SK-N-SH (cell line): ENCODE measurements around the gene AMPD2. TPM values are rescaled to one million over a fixed set of nuclear protein-coding genes. Genes with fewer than 3 reads are reported as not detected.

ENCODE experiments used
- CTCF ChIA-PET: fragments of 300-600, 350-600 bp; formaldehyde crosslinking; extraction: SDS; loops from one replicate; lab custom pipeline; 2021; lab: Yijun Ruan, JAX
- POLR2A ChIA-PET: fragments of 350-600 bp; sonication (Branson Sonifier 250); formaldehyde crosslinking; extraction: SDS; loops from one replicate; lab custom pipeline; 2020; ENCODE audit warnings: antibody characterized with exemption, inconsistent platforms; lab: Yijun Ruan, JAX
- DNase-seq: peaks from one replicate; pipeline ENCODE4 v3.0.0; 2012
- H2AFZ ChIP-seq: fragments of 200-600 bp; sonication (generic); 2 replicates; pipeline ENCODE4 v1.8.1; 2016; ENCODE audit warnings: antibody characterized with exemption, mild to moderate bottlenecking, low read depth
- H3F3A ChIP-seq: fragments of 200-600 bp; sonication (generic); replicated peaks from 2 replicates; pipeline ENCODE3; 2016; ENCODE audit warnings: antibody characterized with exemption, mild to moderate bottlenecking; ENCODE audit not compliant: insufficient read depth
- H3K27ac ChIP-seq, 2 experiments: fragments of 200-500 bp in 1 of 2; fragments of 200-600 bp in 1 of 2; sonication (Bioruptor generic) in 1 of 2; sonication (generic), shearing (Covaris generic) in 1 of 2; 2 replicates each; pipeline versions ENCODE4 v1.5.1 to v1.6.1; 2014 to 2016; ENCODE audit warnings: low read depth in 2 of 2, inconsistent platforms in 1 of 2, low read length in 1 of 2, mild to moderate bottlenecking in 1 of 2, mixed read lengths in 1 of 2
- H3K27me3 ChIP-seq: fragments of 200-600 bp; sonication (generic), shearing (Covaris generic); 2 replicates; pipeline ENCODE4 v1.6.1; 2016; ENCODE audit warnings: mixed run types; ENCODE audit not compliant: insufficient read depth
- H3K36me3 ChIP-seq, 2 experiments: fragments of 200-500 bp in 1 of 2; fragments of 200-600 bp in 1 of 2; sonication (Bioruptor generic) in 1 of 2; sonication (generic) in 1 of 2; replicated peaks in 1 of 2; 2 replicates each; pipeline versions ENCODE3 to v1.5.1; 2014 to 2016; ENCODE audit warnings: low read length in 1 of 2, mild to moderate bottlenecking in 1 of 2; ENCODE audit not compliant: insufficient read depth in 2 of 2, control insufficient read depth in 1 of 2
- H3K4me1 ChIP-seq, 2 experiments: fragments of 200-500 bp in 1 of 2; fragments of 200-600 bp in 1 of 2; sonication (Bioruptor generic) in 1 of 2; sonication (generic), shearing (Covaris generic) in 1 of 2; 2 replicates each; pipeline versions ENCODE4 v1.5.1 to v1.6.1; 2014 to 2016; ENCODE audit warnings: low read depth in 1 of 2, low read length in 1 of 2, mixed run types in 1 of 2; ENCODE audit not compliant: insufficient read depth in 2 of 2, control insufficient read depth in 1 of 2
- H3K4me2 ChIP-seq: fragments of 200-600 bp; sonication (generic), shearing (Covaris generic); 2 replicates; pipeline ENCODE4 v1.6.1; 2017; ENCODE audit warnings: mixed run types
- H3K4me3 ChIP-seq, 2 experiments: fragments of 200-500 bp in 1 of 2; fragments of 200-600 bp in 1 of 2; sonication (Bioruptor generic) in 1 of 2; sonication (generic), shearing (Covaris generic) in 1 of 2; 2 replicates each; pipeline versions ENCODE4 v1.5.1 to v1.8.1; 2014 to 2016; ENCODE audit warnings: low read depth in 2 of 2, inconsistent platforms in 1 of 2, low read length in 1 of 2, mild to moderate bottlenecking in 1 of 2, mixed read lengths in 1 of 2, moderate library complexity in 1 of 2
- H3K79me2 ChIP-seq: fragments of 200-600 bp; sonication (generic); 2 replicates; pipeline ENCODE4 v1.8.1; 2017; ENCODE audit warnings: mild to moderate bottlenecking; ENCODE audit not compliant: insufficient read depth
- H3K9ac ChIP-seq: fragments of 200-600 bp; sonication (generic); 2 replicates; pipeline ENCODE4 v1.6.1; 2017; ENCODE audit warnings: mixed run types
- H3K9me2 ChIP-seq: fragments of 200-600 bp; sonication (generic); 2 replicates; pipeline ENCODE4 v1.6.1; 2017; ENCODE audit warnings: mixed run types
- H3K9me3 ChIP-seq: fragments of 200-600 bp; sonication (generic); 2 replicates; pipeline ENCODE4 v1.6.1; 2017; ENCODE audit warnings: mixed run types, mild to moderate bottlenecking, moderate library complexity
- H4K20me1 ChIP-seq: fragments of 200-600 bp; sonication (generic); 2 replicates; pipeline ENCODE4 v1.6.1; 2017; ENCODE audit warnings: mild to moderate bottlenecking, mixed run types; ENCODE audit not compliant: insufficient read depth
- CHD2 ChIP-seq: fragments of 150-350 bp; IDR thresholded peaks from 2 replicates; pipeline ENCODE4 v1.6.1; 2018; ENCODE audit warnings: low read length; ENCODE audit not compliant: partially characterized antibody
- ELF1 ChIP-seq: IDR thresholded peaks from 2 replicates; pipeline ENCODE4 v1.4.0; 2012
- FOSL2 ChIP-seq: IDR thresholded peaks from 2 replicates; pipeline ENCODE4 v1.4.0; 2012; ENCODE audit warnings: low read depth, mild to moderate bottlenecking, moderate library complexity, borderline replicate concordance
- GABPA ChIP-seq: IDR thresholded peaks from 2 replicates; pipeline ENCODE4 v1.4.0; 2012; ENCODE audit warnings: low read depth, mild to moderate bottlenecking
- MEF2A ChIP-seq: IDR thresholded peaks from 2 replicates; pipeline ENCODE4 v1.4.0; 2012; ENCODE audit warnings: low read depth, borderline replicate concordance
- MXI1 ChIP-seq: IDR thresholded peaks from 2 replicates; pipeline ENCODE4 v1.6.1; 2012; ENCODE audit warnings: mild to moderate bottlenecking, low read depth, low read length, improper control_type of control experiment
- NRF1 ChIP-seq: IDR thresholded peaks from 2 replicates; pipeline ENCODE4 v1.6.1; 2012; ENCODE audit warnings: low read depth, mild to moderate bottlenecking, low read length
- RAD21 ChIP-seq: IDR thresholded peaks from 2 replicates; pipeline ENCODE4 v1.6.1; 2012; ENCODE audit warnings: mild to moderate bottlenecking, low read length
- SMC3 ChIP-seq: IDR thresholded peaks from 2 replicates; pipeline ENCODE4 v1.6.1; 2012; ENCODE audit warnings: low read depth, low read length, improper control_type of control experiment
- TAF1 ChIP-seq: IDR thresholded peaks from 2 replicates; pipeline ENCODE4 v1.6.1; 2012; ENCODE audit warnings: low read depth, mild to moderate bottlenecking, low read length, moderate library complexity, borderline replicate concordance
- YY1 ChIP-seq: IDR thresholded peaks from 2 replicates; pipeline ENCODE4 v1.4.0; 2012; ENCODE audit warnings: low read depth, mild to moderate bottlenecking
- WGBS: methylation state at CpG from one replicate; pipeline ENCODE4 v1.1.6; 2017; ENCODE audit warnings: low lambda C conversion rate; 5-methylcytosine and 5-hydroxymethylcytosine counted together
- polyA plus RNA-seq, 3 experiments: library from polyadenylated mRNA; depleted of rRNA; stranded (reverse); fragments of >200 nt; gene quantifications; 2 replicates each; pipeline ENCODE4 v1.2.3, GENCODE V29; 2012
- TF ChIP-seq, protein P1 (sequence below): IDR thresholded peaks from 2 replicates; pipeline ENCODE4; 2012
- TF ChIP-seq, protein P2 (sequence below): IDR thresholded peaks from 2 replicates; pipeline ENCODE4 v1.4.0; 2012; ENCODE audit warnings: low read depth
- TF ChIP-seq, protein P3 (sequence below): fragments of 200-600 bp; sonication (generic); IDR thresholded peaks from 2 replicates; pipeline ENCODE4 v1.6.1; 2017; ENCODE audit warnings: antibody characterized with exemption, mild to moderate bottlenecking, moderate library complexity
- TF ChIP-seq, protein P4 (sequence below): IDR thresholded peaks from 2 replicates; pipeline ENCODE4 v1.6.1; 2012; ENCODE audit warnings: mild to moderate bottlenecking, low read depth, low read length, moderate library complexity

AMPD2 gene
- polyA plus RNA-seq, 1 of the 3 experiments (the other 2 are of a cell fraction) = 59.1 TPM

DNA sequence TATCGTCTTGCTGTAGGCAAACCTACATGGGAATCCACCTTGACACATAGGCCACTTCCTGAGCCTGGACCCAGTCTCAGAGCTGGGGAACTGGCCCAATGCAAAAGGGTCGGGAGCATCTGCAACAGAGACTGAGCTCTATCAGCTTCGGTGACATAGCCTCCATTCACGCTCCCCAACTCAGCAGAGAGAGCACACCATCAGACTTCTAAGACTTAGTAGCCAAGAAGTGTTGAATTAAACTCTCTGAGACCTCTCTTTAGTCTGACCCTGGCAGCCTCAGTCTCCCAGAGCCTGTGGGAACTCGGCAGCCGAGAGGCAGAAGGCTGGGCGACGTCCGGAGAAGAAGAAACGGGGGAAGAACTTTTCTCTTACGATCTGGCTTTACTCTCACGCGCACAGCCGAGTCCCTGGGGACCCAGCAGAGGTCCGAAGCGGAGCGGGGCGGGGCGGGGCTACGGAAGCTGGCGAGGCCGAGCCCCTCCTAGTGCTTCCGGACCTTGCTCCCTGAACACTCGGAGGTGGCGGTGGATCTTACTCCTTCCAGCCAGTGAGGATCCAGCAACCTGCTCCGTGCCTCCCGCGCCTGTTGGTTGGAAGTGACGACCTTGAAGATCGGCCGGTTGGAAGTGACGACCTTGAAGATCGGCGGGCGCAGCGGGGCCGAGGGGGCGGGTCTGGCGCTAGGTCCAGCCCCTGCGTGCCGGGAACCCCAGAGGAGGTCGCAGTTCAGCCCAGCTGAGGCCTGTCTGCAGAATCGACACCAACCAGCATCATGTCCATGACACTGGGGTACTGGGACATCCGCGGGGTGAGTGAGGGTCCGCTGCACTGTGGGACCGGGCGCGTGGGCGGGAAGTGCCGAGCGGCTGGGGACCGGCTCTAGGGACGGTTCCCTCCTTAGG is 36.2 kb downstream of the AMPD2 start, which contains the start of gene GSTM4:
TSS of gene GSTM4 (plus strand) at position 485 of the 905 bp plus-strand sequence. CDS start at position 776, 291 bp downstream.
- Histone ChIP-seq H3K9me2 (no peaks in the 10 kb centered on the region), H3K4me1 (peaks cover 12% of the 10 kb centered on the region in 2 experiments; a peak in 3 of 4 replicates), H3K4me2 (peak within 1 kb of the TSS; percentile 84), H3K9me3 (no peaks in the 10 kb centered on the region), H3K27ac (peak within 1 kb of the TSS; percentile 41 to 83; a peak in 3 of 4 replicates), H3K4me3 (peak within 1 kb of the TSS; percentile 69 to 72), H4K20me1 (no peaks in the 10 kb centered on the region), H3K27me3 (no peaks in the 10 kb centered on the region), H2AFZ (peak within 1 kb of the TSS; percentile 97), H3K36me3 (peaks cover 0 to 7% of the 10 kb centered on the region in 2 experiments), H3K9ac (peak within 1 kb of the TSS; percentile 68), H3K79me2 (no peaks in the 10 kb centered on the region), H3F3A (no peaks in the 10 kb centered on the region)
- ChIA-PET CTCF (interaction anchor here (0.7 to 4.0 kb wide), 16 partner anchors 10 to 507 kb away, joined by 3 to 29 read pairs (median 5); partner anchors contain the start of gene AHCYL1), POLR2A (interaction anchor here (0.7 to 3.3 kb wide), 2 partner anchors 16 to 108 kb away, joined by 4 to 13 read pairs; partner anchors contain the start of gene GNAI3)
- DNase-seq = peak; percentile 89
- TF ChIP-seq, protein P1, sequence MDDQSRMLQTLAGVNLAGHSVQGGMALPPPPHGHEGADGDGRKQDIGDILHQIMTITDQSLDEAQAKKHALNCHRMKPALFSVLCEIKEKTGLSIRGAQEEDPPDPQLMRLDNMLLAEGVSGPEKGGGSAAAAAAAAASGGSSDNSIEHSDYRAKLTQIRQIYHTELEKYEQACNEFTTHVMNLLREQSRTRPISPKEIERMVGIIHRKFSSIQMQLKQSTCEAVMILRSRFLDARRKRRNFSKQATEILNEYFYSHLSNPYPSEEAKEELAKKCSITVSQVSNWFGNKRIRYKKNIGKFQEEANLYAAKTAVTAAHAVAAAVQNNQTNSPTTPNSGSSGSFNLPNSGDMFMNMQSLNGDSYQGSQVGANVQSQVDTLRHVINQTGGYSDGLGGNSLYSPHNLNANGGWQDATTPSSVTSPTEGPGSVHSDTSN = peak; percentile 27; the same call in 1 of the 2 replicates
- no peak for TF ChIP-seq MEF2A
- TF ChIP-seq NRF1 = no peak
- TF ChIP-seq, protein P2, sequence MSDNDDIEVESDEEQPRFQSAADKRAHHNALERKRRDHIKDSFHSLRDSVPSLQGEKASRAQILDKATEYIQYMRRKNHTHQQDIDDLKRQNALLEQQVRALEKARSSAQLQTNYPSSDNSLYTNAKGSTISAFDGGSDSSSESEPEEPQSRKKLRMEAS = peak; percentile 29
- peak; percentile 42 for TF ChIP-seq GABPA
- no peak for TF ChIP-seq SMC3
- TF ChIP-seq, protein P3, sequence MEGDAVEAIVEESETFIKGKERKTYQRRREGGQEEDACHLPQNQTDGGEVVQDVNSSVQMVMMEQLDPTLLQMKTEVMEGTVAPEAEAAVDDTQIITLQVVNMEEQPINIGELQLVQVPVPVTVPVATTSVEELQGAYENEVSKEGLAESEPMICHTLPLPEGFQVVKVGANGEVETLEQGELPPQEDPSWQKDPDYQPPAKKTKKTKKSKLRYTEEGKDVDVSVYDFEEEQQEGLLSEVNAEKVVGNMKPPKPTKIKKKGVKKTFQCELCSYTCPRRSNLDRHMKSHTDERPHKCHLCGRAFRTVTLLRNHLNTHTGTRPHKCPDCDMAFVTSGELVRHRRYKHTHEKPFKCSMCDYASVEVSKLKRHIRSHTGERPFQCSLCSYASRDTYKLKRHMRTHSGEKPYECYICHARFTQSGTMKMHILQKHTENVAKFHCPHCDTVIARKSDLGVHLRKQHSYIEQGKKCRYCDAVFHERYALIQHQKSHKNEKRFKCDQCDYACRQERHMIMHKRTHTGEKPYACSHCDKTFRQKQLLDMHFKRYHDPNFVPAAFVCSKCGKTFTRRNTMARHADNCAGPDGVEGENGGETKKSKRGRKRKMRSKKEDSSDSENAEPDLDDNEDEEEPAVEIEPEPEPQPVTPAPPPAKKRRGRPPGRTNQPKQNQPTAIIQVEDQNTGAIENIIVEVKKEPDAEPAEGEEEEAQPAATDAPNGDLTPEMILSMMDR = peak; percentile 20; the same call in 1 of the 2 replicates
- peak; percentile 13; the same call in 1 of the 2 replicates for TF ChIP-seq MXI1
- 0 out of 2 replicates have a peak, but pooled peaks have one; percentile 37 for TF ChIP-seq TAF1
- peak; percentile 66; the same call in 1 of the 2 replicates for TF ChIP-seq ELF1
- 7% methylated on average over 14 of the region's 54 CpGs for WGBS

DNA sequence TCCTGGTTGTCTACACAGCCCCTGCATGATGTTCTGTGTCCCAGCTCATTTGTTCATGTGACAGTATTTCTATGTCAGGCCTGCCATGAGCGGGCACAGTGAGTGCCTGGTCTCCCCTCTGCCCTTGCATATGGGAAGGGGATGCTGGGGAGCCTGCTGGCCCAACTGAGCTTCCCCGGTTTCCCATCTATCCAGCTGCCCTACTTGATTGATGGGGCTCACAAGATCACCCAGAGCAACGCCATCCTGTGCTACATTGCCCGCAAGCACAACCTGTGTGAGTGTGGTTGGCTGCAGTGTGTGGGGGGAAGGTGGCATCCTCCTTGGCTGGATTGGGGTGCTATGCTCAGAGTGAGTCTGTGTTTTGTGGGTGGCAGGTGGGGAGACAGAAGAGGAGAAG is 37.8 kb downstream of the AMPD2 start:
- H3K9ac ChIP-seq = no peak overlapping the region
- no peaks in the 10 kb centered on the region for H3K27me3 ChIP-seq
- 98% methylated on average over 4 of the region's 4 CpGs for WGBS
- H3F3A ChIP-seq = no peaks in the 10 kb centered on the region
- peaks cover 0 to 10% of the 10 kb centered on the region in 2 experiments for H3K36me3 ChIP-seq
- ChIA-PET CTCF (interaction anchor here (0.9 to 4.0 kb wide), 8 partner anchors 9 to 327 kb away, joined by 3 to 29 read pairs (median 4); partner anchors contain the start of genes AHCYL1 and GSTM2), POLR2A (interaction anchor here (3.3 kb wide), 1 partner anchor 109 kb away, joined by 13 read pairs; the partner anchor contains the start of gene GNAI3)
- no peaks in the 10 kb centered on the region for H4K20me1 ChIP-seq
- H3K4me1 ChIP-seq = peaks cover 9 to 12% of the 10 kb centered on the region in 2 experiments; a peak in 2 of 4 replicates
- no peaks in the 10 kb centered on the region for H3K9me3 ChIP-seq
- no peak overlapping the region for H3K27ac ChIP-seq
- H3K79me2 ChIP-seq = no peaks in the 10 kb centered on the region
- H3K4me2 ChIP-seq = no peak overlapping the region
- H3K9me2 ChIP-seq = no peaks in the 10 kb centered on the region
- H2AFZ ChIP-seq = no peak overlapping the region
- no peak overlapping the region for H3K4me3 ChIP-seq
- DNase-seq = no peak
- TF ChIP-seq FOSL2 (no peak), YY1 (no peak), MXI1 (no peak), RAD21 (no peak), CHD2 (no peak)
- TF ChIP-seq, protein P4, sequence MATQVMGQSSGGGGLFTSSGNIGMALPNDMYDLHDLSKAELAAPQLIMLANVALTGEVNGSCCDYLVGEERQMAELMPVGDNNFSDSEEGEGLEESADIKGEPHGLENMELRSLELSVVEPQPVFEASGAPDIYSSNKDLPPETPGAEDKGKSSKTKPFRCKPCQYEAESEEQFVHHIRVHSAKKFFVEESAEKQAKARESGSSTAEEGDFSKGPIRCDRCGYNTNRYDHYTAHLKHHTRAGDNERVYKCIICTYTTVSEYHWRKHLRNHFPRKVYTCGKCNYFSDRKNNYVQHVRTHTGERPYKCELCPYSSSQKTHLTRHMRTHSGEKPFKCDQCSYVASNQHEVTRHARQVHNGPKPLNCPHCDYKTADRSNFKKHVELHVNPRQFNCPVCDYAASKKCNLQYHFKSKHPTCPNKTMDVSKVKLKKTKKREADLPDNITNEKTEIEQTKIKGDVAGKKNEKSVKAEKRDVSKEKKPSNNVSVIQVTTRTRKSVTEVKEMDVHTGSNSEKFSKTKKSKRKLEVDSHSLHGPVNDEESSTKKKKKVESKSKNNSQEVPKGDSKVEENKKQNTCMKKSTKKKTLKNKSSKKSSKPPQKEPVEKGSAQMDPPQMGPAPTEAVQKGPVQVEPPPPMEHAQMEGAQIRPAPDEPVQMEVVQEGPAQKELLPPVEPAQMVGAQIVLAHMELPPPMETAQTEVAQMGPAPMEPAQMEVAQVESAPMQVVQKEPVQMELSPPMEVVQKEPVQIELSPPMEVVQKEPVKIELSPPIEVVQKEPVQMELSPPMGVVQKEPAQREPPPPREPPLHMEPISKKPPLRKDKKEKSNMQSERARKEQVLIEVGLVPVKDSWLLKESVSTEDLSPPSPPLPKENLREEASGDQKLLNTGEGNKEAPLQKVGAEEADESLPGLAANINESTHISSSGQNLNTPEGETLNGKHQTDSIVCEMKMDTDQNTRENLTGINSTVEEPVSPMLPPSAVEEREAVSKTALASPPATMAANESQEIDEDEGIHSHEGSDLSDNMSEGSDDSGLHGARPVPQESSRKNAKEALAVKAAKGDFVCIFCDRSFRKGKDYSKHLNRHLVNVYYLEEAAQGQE = no peak
- TF ChIP-seq, protein P3 = no peak
